ENCODE data around the gene CHST12.

Gene CHST12

DNA sequence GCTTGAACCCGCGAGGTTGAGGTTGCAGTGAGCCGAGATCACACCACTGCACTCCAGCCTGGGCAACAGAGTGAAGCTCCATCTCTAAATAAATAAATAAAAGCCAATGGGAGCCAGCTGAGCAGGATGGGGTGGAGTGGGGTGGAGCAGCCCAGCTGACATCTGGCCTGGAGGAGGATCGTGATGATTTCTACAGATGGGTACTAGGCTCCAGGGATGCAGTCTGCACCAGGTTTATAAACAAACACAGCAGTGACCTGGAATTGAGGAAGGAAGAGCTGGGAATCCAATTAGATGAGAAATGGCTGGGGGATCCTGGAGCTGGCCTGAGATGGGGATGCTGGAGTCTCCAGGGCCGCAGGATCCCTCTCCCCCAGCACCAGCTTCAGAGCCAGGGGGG lies 80.1 kb downstream of the CHST12 start:
- no peak for DNase-seq

DNA sequence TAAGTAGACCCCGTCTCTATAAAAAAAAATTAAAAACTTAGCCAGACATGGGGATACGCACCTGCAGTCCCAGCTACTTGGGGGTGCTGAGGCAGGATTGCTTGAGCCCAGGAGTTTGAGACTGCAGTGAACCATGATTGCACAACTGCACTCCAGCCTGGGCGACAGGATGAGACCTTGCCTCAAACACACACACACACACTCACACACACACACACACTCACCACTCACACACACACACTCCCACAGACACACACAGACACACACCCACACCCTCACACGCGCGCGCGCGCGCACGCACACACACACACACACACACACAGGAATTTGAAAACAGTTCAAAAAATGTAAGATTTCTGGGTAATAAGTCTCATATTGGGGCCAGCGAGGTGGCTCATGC lies 81.5 kb downstream of the CHST12 start:
- no peak for DNase-seq

DNA sequence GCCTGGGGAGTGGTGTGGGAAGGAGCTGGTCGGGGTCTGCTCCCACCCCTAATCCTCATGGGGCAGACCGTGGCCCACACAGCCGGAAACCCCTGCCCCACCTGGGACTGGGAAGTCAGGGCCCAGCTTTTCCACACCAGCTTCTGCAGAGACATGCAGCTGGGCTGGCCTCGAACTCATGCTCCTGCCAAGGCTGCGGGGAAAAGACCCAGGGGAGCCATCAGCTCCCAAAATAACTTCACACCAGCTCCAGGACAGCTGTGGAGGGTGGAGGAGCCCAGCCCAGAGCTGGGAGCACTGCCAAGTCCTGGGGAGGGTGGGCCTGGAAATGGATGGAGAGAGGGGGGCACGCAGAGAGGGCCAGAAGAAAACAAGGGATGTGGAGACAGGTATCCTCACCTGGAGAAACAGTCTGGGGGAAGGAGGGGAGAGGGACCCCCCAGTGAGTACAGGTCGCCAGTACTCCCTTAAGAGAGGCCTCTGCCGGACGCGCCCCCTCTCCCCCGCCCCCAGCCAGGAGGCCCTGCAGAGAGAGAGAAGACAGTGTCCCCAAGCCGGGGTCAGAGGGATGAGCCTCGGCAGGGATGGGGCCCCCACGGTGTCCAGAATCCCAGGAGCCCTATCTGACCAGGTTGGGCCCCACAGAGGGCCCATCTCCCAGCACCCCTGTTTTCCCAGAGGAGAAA lies 84.3 kb downstream of the CHST12 start:
- peak; percentile 61 for DNase-seq

DNA sequence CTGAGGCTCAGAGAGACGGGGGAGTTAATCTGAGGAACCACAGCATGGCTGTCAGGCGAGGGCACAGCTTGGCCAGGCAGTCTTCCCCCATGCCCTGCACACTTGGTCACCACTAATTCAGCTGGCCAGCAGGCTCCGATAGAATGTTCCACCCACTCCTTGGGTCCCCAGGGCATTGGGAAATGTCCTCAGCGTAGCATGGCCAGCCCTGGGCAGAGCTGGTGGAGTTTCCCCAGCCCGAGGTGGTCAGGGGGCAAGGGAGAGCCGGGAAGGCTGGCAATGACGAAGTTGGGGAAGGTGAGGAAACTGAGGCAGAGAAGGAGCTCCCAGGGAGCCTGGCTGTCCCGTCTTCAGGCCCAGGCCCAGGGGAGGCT lies 84.8 kb downstream of the CHST12 start:
- no peak for DNase-seq

DNA sequence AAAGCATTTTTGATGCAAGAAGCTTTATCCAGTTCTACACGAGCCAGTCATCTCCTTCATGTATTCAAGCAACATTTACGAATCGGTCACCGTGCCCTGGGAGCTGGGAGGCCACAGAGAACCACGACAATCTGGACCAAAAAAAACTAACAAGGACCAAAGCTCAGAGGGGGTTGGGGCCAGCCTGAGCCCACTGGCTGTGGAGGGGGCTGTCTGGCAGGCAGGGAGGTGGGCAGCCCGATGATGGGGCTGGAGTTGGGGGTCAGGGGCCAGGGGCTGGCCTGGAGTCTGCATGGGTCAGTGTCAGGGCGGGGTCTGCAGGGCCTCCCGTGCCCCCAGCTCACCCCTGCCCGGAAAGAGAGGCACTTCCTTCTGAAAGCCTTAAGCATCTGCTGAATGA lies 85.3 kb downstream of the CHST12 start:
- DNase-seq, result no peak

DNA sequence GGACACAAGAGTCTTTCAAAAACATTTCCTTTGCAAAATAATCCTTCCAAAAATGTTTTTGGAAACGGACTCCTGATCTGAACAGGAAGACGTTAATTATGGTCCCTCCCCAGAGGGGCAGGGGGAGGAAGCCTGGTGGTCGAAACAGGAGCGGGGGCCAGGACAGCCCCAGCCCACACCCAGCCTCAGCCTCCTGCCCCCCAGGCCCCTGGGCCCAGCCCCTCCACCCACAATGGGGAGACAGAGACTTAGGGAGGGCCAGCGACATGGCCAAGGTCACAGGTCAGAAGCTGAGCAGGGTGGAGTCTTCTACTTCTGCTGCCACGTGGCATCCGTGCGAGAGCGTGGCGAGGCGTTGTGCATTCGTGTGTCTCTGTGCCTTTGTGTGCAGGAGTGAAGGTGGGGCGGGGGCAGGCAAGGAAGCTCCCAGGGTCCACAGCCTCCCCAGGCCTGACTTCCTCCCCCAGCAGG lies 86.8 kb downstream of the CHST12 start:
- no peak for DNase-seq

DNA sequence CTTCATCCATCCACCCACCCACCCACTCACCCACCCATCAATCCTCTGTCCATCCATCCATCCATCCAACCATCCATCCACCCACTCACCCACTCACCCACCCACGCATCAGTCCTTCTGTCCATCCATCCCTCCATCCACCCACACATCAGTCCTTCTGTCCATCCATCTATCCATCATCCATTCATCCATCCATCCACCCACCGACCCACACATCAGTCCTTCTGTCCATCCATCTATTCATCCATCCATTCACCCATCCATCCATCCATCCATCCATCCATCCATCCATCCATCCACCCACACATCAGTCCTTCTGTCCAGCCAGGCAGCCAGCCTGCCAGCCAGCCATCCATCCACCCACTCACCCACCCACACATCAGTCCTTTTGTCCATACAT lies 88.6 kb downstream of the CHST12 start:
- no peak for DNase-seq

DNA sequence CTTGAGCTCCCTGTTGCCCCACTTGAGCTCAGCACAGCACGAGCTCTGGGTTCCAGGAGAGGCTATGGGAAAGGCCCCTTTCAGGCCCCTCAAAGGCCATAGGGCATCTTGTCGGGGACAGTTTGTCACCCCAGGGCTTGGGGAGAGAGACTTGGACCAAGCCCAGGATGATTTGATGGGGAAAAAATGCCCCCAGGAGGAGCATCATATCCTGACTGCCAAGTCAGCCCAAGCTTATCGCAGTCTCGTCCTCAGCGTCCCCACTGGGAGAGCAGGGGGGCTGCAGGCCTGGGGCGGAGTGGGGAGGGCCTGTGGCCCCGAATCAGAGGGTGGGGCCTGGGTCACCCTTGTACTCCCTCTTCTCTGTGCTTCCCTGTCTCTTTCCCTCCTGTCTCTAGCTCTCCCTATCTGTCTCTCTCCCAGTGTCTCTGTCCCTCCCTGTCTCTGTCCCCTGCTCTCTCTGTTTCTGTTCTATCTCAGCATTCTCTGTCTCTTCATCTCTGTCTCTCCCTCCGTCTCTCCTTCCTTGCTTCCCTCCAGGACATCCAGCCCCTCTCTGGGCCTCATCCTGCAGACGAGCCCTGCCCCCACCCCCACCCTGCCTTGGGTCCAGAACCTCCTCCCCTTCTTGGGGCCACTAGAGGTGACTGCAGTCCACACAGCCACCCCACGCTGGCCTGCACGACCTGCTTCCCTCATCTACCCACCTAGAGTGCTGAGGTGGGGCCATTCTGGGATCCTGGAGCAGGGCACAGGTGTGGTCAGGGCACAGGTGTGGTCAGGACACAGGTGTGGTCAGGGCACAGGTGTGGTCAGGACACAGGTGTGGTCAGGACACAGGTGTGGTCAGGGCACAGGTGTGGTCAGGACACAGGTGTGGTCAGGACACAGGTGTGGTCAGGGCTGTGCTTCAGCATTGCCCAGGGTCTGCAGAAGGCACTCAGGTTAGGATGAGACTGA lies 90.1 kb downstream of the CHST12 start:
- DNase-seq, result peak; percentile 33

DNA sequence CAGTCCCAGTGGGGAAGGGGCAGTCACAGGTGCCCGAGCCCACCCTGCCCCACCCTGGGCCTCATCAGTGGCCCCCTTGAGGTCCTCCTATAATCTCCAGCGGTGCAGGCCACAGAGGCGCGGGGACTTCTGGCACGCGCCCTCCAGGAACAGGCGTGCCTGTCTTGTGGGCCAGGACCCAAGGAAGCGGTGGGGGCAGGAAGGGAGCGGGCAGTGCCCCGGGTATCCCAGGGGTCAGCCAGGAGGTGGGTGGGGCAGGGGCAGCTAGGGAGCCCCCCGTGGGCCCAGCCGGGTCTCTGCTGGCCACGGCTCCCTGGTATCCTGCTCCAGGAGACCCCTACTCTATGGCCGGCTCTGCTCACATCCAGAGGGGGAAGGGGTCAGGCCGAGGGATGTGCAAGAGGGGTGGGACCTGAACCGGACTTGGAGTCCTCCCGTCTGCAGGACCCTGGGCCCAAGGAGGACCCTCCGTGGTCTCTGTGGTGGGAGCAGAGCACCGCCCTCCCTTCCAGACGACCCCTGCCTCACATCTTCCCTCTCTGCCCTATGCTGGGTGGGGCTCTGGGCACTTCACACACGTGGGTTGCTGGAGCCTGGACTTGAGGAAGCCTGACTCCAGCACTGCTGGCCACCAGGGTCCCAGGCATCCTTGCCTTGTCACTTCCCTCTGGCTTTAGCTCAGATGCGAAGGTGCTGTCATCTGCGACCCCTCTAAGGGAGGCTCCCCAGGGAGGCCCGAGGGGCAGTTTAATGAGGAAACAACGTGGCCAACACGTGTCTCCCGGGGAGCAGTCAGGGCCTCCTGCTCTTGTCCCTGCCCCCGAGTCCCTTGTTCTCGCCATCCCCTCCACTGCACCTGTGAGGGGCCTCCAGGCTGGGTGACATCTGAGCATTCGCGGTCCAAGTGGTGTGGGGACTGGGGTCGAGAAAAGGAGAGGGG lies 91.0 kb downstream of the CHST12 start:
- DNase-seq, result no peak

DNA sequence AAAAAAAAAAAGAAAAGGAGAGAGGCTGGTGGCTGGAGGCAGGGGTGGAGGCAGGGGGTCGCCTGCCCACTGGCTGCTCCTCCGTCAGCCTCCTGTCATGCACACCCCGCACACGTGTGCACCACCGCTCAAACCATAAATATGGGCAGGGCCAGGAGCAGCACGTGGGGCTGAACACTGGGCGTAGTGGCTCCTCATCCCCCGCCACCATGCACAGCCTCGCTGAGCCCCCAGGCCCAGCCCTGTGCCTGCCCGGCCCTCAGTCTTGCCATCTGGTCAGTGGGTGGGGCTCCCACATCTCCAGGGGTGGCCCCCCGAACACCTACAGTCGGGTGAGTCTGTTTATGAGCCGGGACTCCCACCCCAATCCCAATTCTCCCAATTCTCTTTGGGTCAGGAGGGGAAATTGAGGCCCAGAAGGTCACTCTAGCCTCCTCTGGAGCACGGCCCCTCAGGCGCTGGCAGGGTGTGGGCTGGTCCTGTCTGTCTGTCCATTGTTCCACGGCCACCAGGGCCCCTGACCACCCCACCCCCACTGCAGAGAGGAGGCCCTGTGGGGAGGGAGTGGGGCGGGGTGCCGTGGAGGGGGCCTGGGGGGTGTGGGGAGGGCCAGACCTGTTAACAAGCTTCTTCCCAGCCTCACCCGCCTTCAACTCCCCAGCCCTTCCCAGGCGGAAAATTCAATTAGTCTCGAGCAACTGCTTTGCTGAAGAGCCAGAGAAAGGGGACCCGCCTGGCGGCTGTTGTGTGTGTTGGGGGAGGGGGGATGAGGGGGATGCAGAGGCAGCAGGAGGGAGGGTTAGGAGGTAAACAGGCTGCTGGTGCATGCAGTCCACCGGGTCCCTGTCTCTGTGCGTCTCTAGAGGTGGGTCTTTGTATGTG lies 92.2 kb downstream of the CHST12 start:
- DNase-seq, result no peak

DNA sequence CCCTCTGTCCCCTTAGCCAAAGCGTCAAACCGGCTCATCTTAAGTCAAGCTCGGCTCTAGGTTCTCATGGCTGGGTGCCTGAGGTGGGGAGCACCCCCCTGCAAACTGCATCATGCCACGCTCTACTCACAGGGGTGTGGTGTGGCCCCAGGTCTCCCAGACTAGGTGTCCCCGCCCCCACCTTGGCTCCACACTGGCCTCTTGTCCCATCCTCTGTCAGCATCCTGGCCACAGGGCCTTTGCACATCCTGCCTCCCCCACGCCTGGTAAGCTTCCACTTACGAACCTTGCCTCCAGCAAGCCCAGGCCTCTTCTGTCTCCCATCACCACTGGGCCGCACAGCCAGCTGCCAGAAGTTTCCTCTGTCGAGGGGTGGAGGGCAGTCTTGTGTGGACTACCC lies 93.0 kb downstream of the CHST12 start:
- no peak for DNase-seq

DNA sequence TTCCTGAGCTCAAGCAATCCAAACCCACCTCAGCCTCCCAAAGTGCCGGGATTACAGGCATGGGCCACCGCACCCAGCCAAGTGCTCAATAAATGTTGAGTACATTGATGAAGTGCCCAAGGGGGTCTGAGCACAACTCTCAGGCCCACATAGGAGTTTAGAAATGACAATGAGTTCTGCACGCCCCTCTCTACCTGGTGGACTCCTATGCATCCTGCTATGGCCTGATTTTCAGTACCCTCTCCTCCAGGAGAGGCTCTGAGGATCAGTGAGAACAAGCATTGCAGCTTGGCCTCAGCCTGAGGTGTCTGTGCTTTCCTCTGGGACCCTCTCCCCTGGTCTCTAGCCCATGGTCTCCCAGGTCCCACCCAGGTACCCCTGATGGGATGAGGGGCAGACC lies 93.7 kb downstream of the CHST12 start:
- no peak for DNase-seq

DNA sequence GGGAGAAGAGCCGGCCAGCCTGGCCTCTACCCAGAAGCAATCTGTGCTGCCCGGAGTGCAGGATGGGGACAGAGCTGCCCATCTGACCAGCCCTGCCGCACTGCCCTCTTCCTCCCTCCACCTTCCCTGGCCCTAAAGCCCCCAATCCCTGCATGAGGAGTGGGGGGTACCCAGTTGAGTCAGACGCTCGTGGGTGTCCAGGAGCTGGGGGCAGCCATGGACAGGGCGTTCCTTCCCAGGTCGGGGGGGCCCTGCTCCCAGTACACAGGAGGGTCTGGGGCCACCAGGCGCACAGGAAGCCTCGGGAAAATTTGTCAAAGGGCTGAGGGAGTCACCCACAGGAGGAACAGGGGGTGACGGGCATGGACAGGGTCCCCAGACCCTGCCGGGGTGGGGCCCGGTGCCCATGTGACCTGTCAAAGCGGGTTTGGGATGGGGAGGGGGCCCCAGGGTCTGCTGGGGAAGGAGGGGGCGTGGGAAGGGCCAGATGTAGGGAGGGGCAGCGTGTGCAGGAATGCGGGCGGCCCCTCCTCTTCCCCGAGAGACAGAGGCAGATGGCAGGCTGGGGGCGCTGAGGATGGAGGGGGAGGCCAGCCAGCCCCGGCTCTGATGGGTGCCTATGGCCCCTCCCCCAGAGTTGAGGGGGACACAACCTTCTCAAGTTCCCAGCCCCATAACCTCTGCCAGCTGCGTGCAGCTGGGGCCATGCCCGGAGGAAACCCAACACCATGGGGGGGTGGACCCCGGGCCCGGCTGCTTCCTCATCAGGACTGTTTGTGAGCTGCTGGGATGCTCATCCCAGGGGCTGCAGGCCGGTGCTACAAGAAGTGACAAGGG lies 94.3 kb downstream of the CHST12 start:
- DNase-seq, result no peak
